ENCODE measurements around the gene BEND2.

Gene BEND2

GRCh38 chrX:18146954-18147353 lies 73.7 kb downstream of the BEND2 start:
- no CpG with 5 or more reads among the region's 6 CpGs for WGBS (ENCODE audit: insufficient coverage, insufficient read length)

GRCh38 chrX:18146009-18146408 lies 74.7 kb downstream of the BEND2 start:
- no peak overlapping the region for H3K4me3 ChIP-seq (ENCODE audit: low read length)
- WGBS (ENCODE audit: insufficient coverage, insufficient read length), result no CpG with 5 or more reads among the region's 2 CpGs

More at GRCh38 chrX:18146954-18147353, 73.7 kb downstream of the BEND2 start:
- DNase-seq (ENCODE audit: low read depth, low spot score), result no peak
- no peaks in the 10 kb centered on the region for H3K9me3 ChIP-seq (ENCODE audit: control insufficient read depth, insufficient read depth, low read length)
- no peaks in the 10 kb centered on the region for H3K4me1 ChIP-seq (ENCODE audit: control insufficient read depth, insufficient read depth, low read length)
- no peaks in the 10 kb centered on the region for H3K36me3 ChIP-seq (ENCODE audit: control insufficient read depth, insufficient read depth, low read length)
- H3K27me3 ChIP-seq (ENCODE audit: control insufficient read depth, insufficient read depth, low read length), result no peaks in the 10 kb centered on the region
- H3K4me3 ChIP-seq (ENCODE audit: low read length), result no peak overlapping the region
- H3K27ac ChIP-seq (ENCODE audit: low read length), result no peak overlapping the region

GRCh38 chrX:18136816-18137215 lies 83.9 kb downstream of the BEND2 start:
- H3K27me3 ChIP-seq (ENCODE audit: control insufficient read depth, insufficient read depth, low read length), result no peaks in the 10 kb centered on the region
- H3K27ac ChIP-seq (ENCODE audit: low read length), result no peak overlapping the region
- H3K36me3 ChIP-seq (ENCODE audit: control insufficient read depth, insufficient read depth, low read length), result no peaks in the 10 kb centered on the region
- no peaks in the 10 kb centered on the region for H3K9me3 ChIP-seq (ENCODE audit: control insufficient read depth, insufficient read depth, low read length)
- no peak overlapping the region for H3K4me3 ChIP-seq (ENCODE audit: low read length)
- no peaks in the 10 kb centered on the region for H3K4me1 ChIP-seq (ENCODE audit: control insufficient read depth, insufficient read depth, low read length)
- WGBS (ENCODE audit: insufficient coverage, insufficient read length), result no CpG with 5 or more reads among the region's 6 CpGs
- DNase-seq (ENCODE audit: low read depth, low spot score), result no peak

More at GRCh38 chrX:18146009-18146408, 74.7 kb downstream of the BEND2 start:
- no peaks in the 10 kb centered on the region for H3K27me3 ChIP-seq (ENCODE audit: control insufficient read depth, insufficient read depth, low read length)
- H3K9me3 ChIP-seq (ENCODE audit: control insufficient read depth, insufficient read depth, low read length), result no peaks in the 10 kb centered on the region
- no peaks in the 10 kb centered on the region for H3K36me3 ChIP-seq (ENCODE audit: control insufficient read depth, insufficient read depth, low read length)
- no peaks in the 10 kb centered on the region for H3K4me1 ChIP-seq (ENCODE audit: control insufficient read depth, insufficient read depth, low read length)
- H3K27ac ChIP-seq (ENCODE audit: low read length), result no peak overlapping the region
- no peak for DNase-seq (ENCODE audit: low read depth, low spot score)

GRCh38 chrX:18133605-18134004 lies 87.1 kb downstream of the BEND2 start:
- Histone ChIP-seq H3K27ac (ENCODE audit: low read length) (no peak overlapping the region), H3K36me3 (ENCODE audit: control insufficient read depth, insufficient read depth, low read length) (no peaks in the 10 kb centered on the region)
- no CpG with 5 or more reads among the region's 6 CpGs for WGBS (ENCODE audit: insufficient coverage, insufficient read length)

GRCh38 chrX:18129690-18130089 lies 91.0 kb downstream of the BEND2 start:
- Histone ChIP-seq H3K4me3 (ENCODE audit: low read length) (no peak overlapping the region), H3K4me1 (ENCODE audit: control insufficient read depth, insufficient read depth, low read length) (no peaks in the 10 kb centered on the region), H3K27me3 (ENCODE audit: control insufficient read depth, insufficient read depth, low read length) (no peaks in the 10 kb centered on the region), H3K36me3 (ENCODE audit: control insufficient read depth, insufficient read depth, low read length) (no peaks in the 10 kb centered on the region), H3K9me3 (ENCODE audit: control insufficient read depth, insufficient read depth, low read length) (no peaks in the 10 kb centered on the region), H3K27ac (ENCODE audit: low read length) (no peak overlapping the region)
- DNase-seq (ENCODE audit: low read depth, low spot score), result no peak
- no CpG with 5 or more reads among the region's 8 CpGs for WGBS (ENCODE audit: insufficient coverage, insufficient read length)

More at GRCh38 chrX:18133605-18134004, 87.1 kb downstream of the BEND2 start:
- no peak for DNase-seq (ENCODE audit: low read depth, low spot score)
- no peak overlapping the region for H3K4me3 ChIP-seq (ENCODE audit: low read length)
- no peaks in the 10 kb centered on the region for H3K27me3 ChIP-seq (ENCODE audit: control insufficient read depth, insufficient read depth, low read length)
- H3K4me1 ChIP-seq (ENCODE audit: control insufficient read depth, insufficient read depth, low read length), result no peaks in the 10 kb centered on the region
- no peaks in the 10 kb centered on the region for H3K9me3 ChIP-seq (ENCODE audit: control insufficient read depth, insufficient read depth, low read length)

GRCh38 chrX:18126971-18127370 lies 93.7 kb downstream of the BEND2 start:
- Histone ChIP-seq H3K9me3 (ENCODE audit: control insufficient read depth, insufficient read depth, low read length) (no peaks in the 10 kb centered on the region), H3K27ac (ENCODE audit: low read length) (no peak overlapping the region), H3K4me1 (ENCODE audit: control insufficient read depth, insufficient read depth, low read length) (no peaks in the 10 kb centered on the region), H3K27me3 (ENCODE audit: control insufficient read depth, insufficient read depth, low read length) (no peaks in the 10 kb centered on the region), H3K4me3 (ENCODE audit: low read length) (no peak overlapping the region), H3K36me3 (ENCODE audit: control insufficient read depth, insufficient read depth, low read length) (no peaks in the 10 kb centered on the region)
- no peak for DNase-seq (ENCODE audit: low read depth, low spot score)

- no peaks in the 10 kb centered on the region for H3K27me3 ChIP-seq (ENCODE audit: control insufficient read depth, insufficient read depth, low read length)
- no CpG with 5 or more reads among the region's 2 CpGs for WGBS (ENCODE audit: insufficient coverage, insufficient read length)
- no peaks in the 10 kb centered on the region; the same call in 1 of the 2 replicates for H3K4me1 ChIP-seq (ENCODE audit: control insufficient read depth, insufficient read depth, low read length)
- H3K9me3 ChIP-seq (ENCODE audit: control insufficient read depth, insufficient read depth, low read length), result no peaks in the 10 kb centered on the region
- no peaks in the 10 kb centered on the region for H3K36me3 ChIP-seq (ENCODE audit: control insufficient read depth, insufficient read depth, low read length)
- H3K27ac ChIP-seq (ENCODE audit: low read length), result no peak overlapping the region
- no peak for DNase-seq (ENCODE audit: low read depth, low spot score)
- H3K4me3 ChIP-seq (ENCODE audit: low read length), result no peak overlapping the region
Observed at GRCh38 chrX:18119856-18120255, 100.8 kb downstream of the BEND2 start.

Data from iPS DF 6.9 (cell line).